HUES64 (cell line): ENCODE measurements around the gene PDE4D.

Experiments
- H3K27ac ChIP-seq: 2 replicates; pipeline ENCODE4 v1.7.0; 2013; ENCODE audit warnings: low read depth, low read length, inconsistent platforms
- H3K27me3 ChIP-seq: 2 replicates; pipeline ENCODE4 v1.6.1; 2013; ENCODE audit warnings: mild to moderate bottlenecking, low read length; ENCODE audit not compliant: insufficient read depth
- H3K36me3 ChIP-seq: 2 replicates; pipeline ENCODE4 v1.6.1; 2013; ENCODE audit warnings: mild to moderate bottlenecking, low read length; ENCODE audit not compliant: insufficient read depth
- H3K4me1 ChIP-seq: 2 replicates; pipeline ENCODE4 v1.6.1; 2013; ENCODE audit warnings: mild to moderate bottlenecking, low read length, moderate library complexity; ENCODE audit not compliant: insufficient read depth
- H3K4me3 ChIP-seq: 2 replicates; pipeline ENCODE4 v1.5.1; 2013; ENCODE audit warnings: mild to moderate bottlenecking, low read length, moderate library complexity
- H3K9ac ChIP-seq: 2 replicates; pipeline ENCODE4 v1.6.1; 2013; ENCODE audit warnings: mild to moderate bottlenecking, low read depth, low read length
- H3K9me3 ChIP-seq: 2 replicates; pipeline ENCODE4 v1.6.1; 2013; ENCODE audit warnings: low read depth, low read length; ENCODE audit not compliant: insufficient read depth
- WGBS: fragments of 150-250, 120-280 bp; methylation state at CpG from one replicate; pipeline ENCODE4 v1.1.7; 2013; ENCODE audit warnings: missing lambda C conversion rate; 5-methylcytosine and 5-hydroxymethylcytosine counted together

PDE4D gene

GRCh38 chr5:59088546-59088945 is 805.0 kb downstream of the PDE4D start:
- Histone ChIP-seq H3K4me3 (no peak overlapping the region), H3K4me1 (no peaks in the 10 kb centered on the region), H3K27me3 (no peaks in the 10 kb centered on the region), H3K9me3 (no peaks in the 10 kb centered on the region), H3K36me3 (no peaks in the 10 kb centered on the region), H3K27ac (no peak overlapping the region), H3K9ac (no peak overlapping the region)

GRCh38 chr5:59086024-59086423 is 807.5 kb downstream of the PDE4D start:
- H3K27me3 ChIP-seq = no peaks in the 10 kb centered on the region
- no peaks in the 10 kb centered on the region for H3K9me3 ChIP-seq
- H3K4me3 ChIP-seq = no peak overlapping the region
- H3K36me3 ChIP-seq = no peaks in the 10 kb centered on the region
- no peak overlapping the region for H3K9ac ChIP-seq
- H3K4me1 ChIP-seq = no peaks in the 10 kb centered on the region
- no peak overlapping the region for H3K27ac ChIP-seq
- 73% methylated on average over 1 of the region's 1 CpG for WGBS

GRCh38 chr5:59081693-59082092 is 811.8 kb downstream of the PDE4D start:
- Histone ChIP-seq H3K27me3 (no peaks in the 10 kb centered on the region), H3K4me3 (no peak overlapping the region), H3K4me1 (no peaks in the 10 kb centered on the region), H3K9me3 (no peaks in the 10 kb centered on the region), H3K36me3 (no peaks in the 10 kb centered on the region), H3K9ac (no peak overlapping the region), H3K27ac (no peak overlapping the region)
- WGBS = 100% methylated on average over 1 of the region's 1 CpG

GRCh38 chr5:59079622-59080620 is 813.6 kb downstream of the PDE4D start:
- Histone ChIP-seq H3K36me3 (no peaks in the 10 kb centered on the region), H3K27ac (no peak overlapping the region), H3K4me1 (no peaks in the 10 kb centered on the region), H3K9ac (no peak overlapping the region), H3K4me3 (no peak overlapping the region), H3K9me3 (no peaks in the 10 kb centered on the region), H3K27me3 (no peaks in the 10 kb centered on the region)
- WGBS = 90% methylated on average over 7 of the region's 7 CpGs

GRCh38 chr5:59071755-59072549 is 821.6 kb downstream of the PDE4D start:
- Histone ChIP-seq H3K4me3 (no peak overlapping the region), H3K4me1 (no peaks in the 10 kb centered on the region), H3K36me3 (no peaks in the 10 kb centered on the region), H3K27me3 (no peaks in the 10 kb centered on the region), H3K27ac (no peak overlapping the region), H3K9ac (no peak overlapping the region), H3K9me3 (no peaks in the 10 kb centered on the region)
- 97% methylated on average over 12 of the region's 12 CpGs for WGBS

GRCh38 chr5:59069438-59070079 is 824.0 kb downstream of the PDE4D start:
- H3K9me3 ChIP-seq = no peaks in the 10 kb centered on the region
- 74% methylated on average over 2 of the region's 2 CpGs for WGBS
- no peaks in the 10 kb centered on the region for H3K4me1 ChIP-seq
- no peaks in the 10 kb centered on the region for H3K27me3 ChIP-seq
- no peak overlapping the region for H3K27ac ChIP-seq
- no peak overlapping the region for H3K9ac ChIP-seq
- no peak overlapping the region for H3K4me3 ChIP-seq
- no peaks in the 10 kb centered on the region for H3K36me3 ChIP-seq

GRCh38 chr5:59067956-59068656 is 825.4 kb downstream of the PDE4D start:
- Histone ChIP-seq H3K4me3 (no peak overlapping the region), H3K27ac (no peak overlapping the region), H3K4me1 (peaks cover 2% of the 10 kb centered on the region; the same call in 1 of the 2 replicates), H3K9me3 (no peaks in the 10 kb centered on the region), H3K36me3 (no peaks in the 10 kb centered on the region), H3K9ac (no peak overlapping the region), H3K27me3 (no peaks in the 10 kb centered on the region)
- WGBS = over 99% methylated on average over 4 of the region's 4 CpGs

GRCh38 chr5:59066367-59067163 is 827.0 kb downstream of the PDE4D start:
- H3K27me3 ChIP-seq = no peaks in the 10 kb centered on the region
- H3K4me1 ChIP-seq = peaks cover 3% of the 10 kb centered on the region; the same call in 1 of the 2 replicates
- H3K4me3 ChIP-seq = no peak overlapping the region
- WGBS = 100% methylated on average over 3 of the region's 5 CpGs
- H3K9ac ChIP-seq = no peak overlapping the region
- no peaks in the 10 kb centered on the region for H3K9me3 ChIP-seq
- H3K27ac ChIP-seq = no peak overlapping the region
- H3K36me3 ChIP-seq = no peaks in the 10 kb centered on the region

- WGBS = 80% methylated on average over 1 of the region's 1 CpG
- H3K27ac ChIP-seq = no peak overlapping the region
- no peaks in the 10 kb centered on the region for H3K9me3 ChIP-seq
- H3K27me3 ChIP-seq = no peaks in the 10 kb centered on the region
- no peak overlapping the region for H3K4me3 ChIP-seq
- no peaks in the 10 kb centered on the region for H3K36me3 ChIP-seq
- H3K9ac ChIP-seq = no peak overlapping the region
- peaks cover 3% of the 10 kb centered on the region; the same call in 1 of the 2 replicates for H3K4me1 ChIP-seq
These were observed 828.0 kb downstream of the PDE4D start for GRCh38 chr5:59065554-59065953.

- Histone ChIP-seq H3K27me3 (no peaks in the 10 kb centered on the region), H3K27ac (no peak overlapping the region), H3K4me3 (no peak overlapping the region), H3K36me3 (no peaks in the 10 kb centered on the region), H3K9me3 (no peaks in the 10 kb centered on the region), H3K4me1 (peaks cover 3% of the 10 kb centered on the region; the same call in 1 of the 2 replicates), H3K9ac (no peak overlapping the region)
- 78% methylated on average over 2 of the region's 2 CpGs for WGBS
These were observed 829.2 kb downstream of the PDE4D start for GRCh38 chr5:59064293-59064692.
